HEK293 (cell line): ENCODE results near the gene OR10G3.

Experiments used
- CTCF ChIA-PET: fragments of 350-600 bp; formaldehyde crosslinking; extraction: SDS; loops from one replicate; lab custom pipeline; 2021; ENCODE audit warnings: antibody characterized with exemption; lab: Yijun Ruan, JAX
- POLR2A ChIA-PET: fragments of 300-600 bp; formaldehyde crosslinking; extraction: SDS; loops from one replicate; lab custom pipeline; 2020; ENCODE audit warnings: antibody characterized with exemption, inconsistent platforms; lab: Yijun Ruan, JAX
- H3K27ac ChIP-seq: fragments of 200-500 bp; sonication (Bioruptor generic); 2 replicates; pipeline ENCODE4 v1.5.1; 2014; ENCODE audit warnings: low read depth, low read length, control low read depth, inconsistent platforms; ENCODE audit errors: extremely low read depth
- H3K36me3 ChIP-seq, 2 experiments: fragments of 200-500 bp in 1 of 2; sonication (Bioruptor generic) in 1 of 2; 1 replicate in 1 of 2; 2 replicates in 1 of 2; pipeline ENCODE4 v1.5.1; 2014 to 2017; ENCODE audit warnings: inconsistent platforms in 2 of 2, low read length in 2 of 2; ENCODE audit not compliant: control insufficient read depth in 2 of 2, insufficient read depth in 1 of 2
- H3K4me1 ChIP-seq: fragments of 200-500 bp; sonication (Bioruptor generic); 2 replicates; pipeline ENCODE4 v1.5.1; 2014; ENCODE audit warnings: mild to moderate bottlenecking, low read length, inconsistent platforms; ENCODE audit not compliant: control insufficient read depth, insufficient read depth
- H3K4me3 ChIP-seq: 2 replicates; pipeline ENCODE4 v1.5.1; 2011; ENCODE audit warnings: low read depth, mild to moderate bottlenecking, control low read depth, low read length, moderate library complexity
- H3K9me3 ChIP-seq: fragments of 200-500 bp; sonication (Bioruptor generic); 2 replicates; pipeline ENCODE4 v1.5.1; 2014; ENCODE audit warnings: low read depth, low read length, inconsistent platforms; ENCODE audit not compliant: control insufficient read depth, insufficient read depth
- CTCF ChIP-seq: fragments of 450-650 bp; formaldehyde crosslinking; IDR thresholded peaks from 2 replicates; pipeline ENCODE4 v1.5.1; 2016; ENCODE audit warnings: missing biosample characterization, missing genetic modification characterization
- HOXC10 ChIP-seq: sonication (generic); formaldehyde crosslinking; IDR thresholded peaks from 2 replicates; pipeline ENCODE4 v1.8.1; 2023; ENCODE audit warnings: mild to moderate bottlenecking, missing genetic modification reagents
- KLF17 ChIP-seq: fragments of 450-650 bp; formaldehyde crosslinking; IDR thresholded peaks from 2 replicates; pipeline ENCODE4 v1.5.1; 2016; ENCODE audit warnings: missing biosample characterization, missing genetic modification characterization
- KLF7 ChIP-seq: fragments of 450-650 bp; formaldehyde crosslinking; IDR thresholded peaks from 2 replicates; pipeline ENCODE4 v1.5.1; 2016; ENCODE audit warnings: missing biosample characterization, missing genetic modification characterization, borderline replicate concordance
- OVOL3 ChIP-seq: fragments of 450-650 bp; formaldehyde crosslinking; IDR thresholded peaks from 2 replicates; pipeline ENCODE4 v1.5.1; 2016; ENCODE audit warnings: missing biosample characterization, missing genetic modification characterization
- PRDM1 ChIP-seq: fragments of 450-650 bp; formaldehyde crosslinking; IDR thresholded peaks from 2 replicates; pipeline ENCODE4; 2016; ENCODE audit warnings: missing biosample characterization, missing genetic modification characterization
- RBAK ChIP-seq: fragments of 450-650 bp; formaldehyde crosslinking; IDR thresholded peaks from 2 replicates; pipeline ENCODE4 v1.5.1; 2016; ENCODE audit warnings: missing biosample characterization, missing genetic modification characterization
- SCRT2 ChIP-seq: fragments of 450-650 bp; formaldehyde crosslinking; IDR thresholded peaks from 2 replicates; pipeline ENCODE4 v1.5.1; 2016; ENCODE audit warnings: missing biosample characterization, missing genetic modification characterization
- SP7 ChIP-seq: fragments of 450-650 bp; formaldehyde crosslinking; IDR thresholded peaks from 2 replicates; pipeline ENCODE4 v1.5.1; 2016; ENCODE audit warnings: missing biosample characterization, missing genetic modification characterization
- TCF7L2 ChIP-seq: IDR thresholded peaks from 2 replicates; pipeline ENCODE4 v1.6.1; 2011; ENCODE audit warnings: low read depth, mild to moderate bottlenecking, inconsistent platforms, low read length, moderate library complexity, borderline replicate concordance
- TRIM28 ChIP-seq: IDR thresholded peaks from 2 replicates; pipeline ENCODE4 v1.6.1; 2011; ENCODE audit warnings: low read length, control low read depth, borderline replicate concordance
- TSHZ1 ChIP-seq: fragments of 450-650 bp; formaldehyde crosslinking; IDR thresholded peaks from 2 replicates; pipeline ENCODE4 v1.5.1; 2016; ENCODE audit warnings: missing biosample characterization, missing genetic modification characterization, borderline replicate concordance
- ZFP37 ChIP-seq: fragments of 450-650 bp; formaldehyde crosslinking; IDR thresholded peaks from 2 replicates; pipeline ENCODE4 v1.5.1; 2016; ENCODE audit warnings: missing biosample characterization, missing genetic modification characterization
- ZNF10 ChIP-seq: fragments of 450-650 bp; formaldehyde crosslinking; IDR thresholded peaks from 2 replicates; pipeline ENCODE4 v1.5.1; 2017; ENCODE audit warnings: missing biosample characterization, missing genetic modification characterization
- ZNF138 ChIP-seq: fragments of 450-650 bp; formaldehyde crosslinking; IDR thresholded peaks from 2 replicates; pipeline ENCODE4 v1.5.1; 2016; ENCODE audit warnings: missing biosample characterization, missing genetic modification characterization, borderline replicate concordance
- ZNF211 ChIP-seq: fragments of 450-650 bp; formaldehyde crosslinking; IDR thresholded peaks from 2 replicates; pipeline ENCODE4 v1.5.1; 2016; ENCODE audit warnings: low read depth, missing biosample characterization, missing genetic modification characterization
- ZNF223 ChIP-seq: fragments of 450-650 bp; formaldehyde crosslinking; IDR thresholded peaks from 2 replicates; pipeline ENCODE4 v1.5.1; 2016; ENCODE audit warnings: missing biosample characterization, missing genetic modification characterization
- ZNF248 ChIP-seq: fragments of 450-650 bp; formaldehyde crosslinking; IDR thresholded peaks from 2 replicates; pipeline ENCODE4 v1.5.1; 2017; ENCODE audit warnings: missing biosample characterization, missing genetic modification characterization
- ZNF26 ChIP-seq: fragments of 450-650 bp; formaldehyde crosslinking; IDR thresholded peaks from 2 replicates; pipeline ENCODE4 v1.5.1; 2016; ENCODE audit warnings: missing biosample characterization, missing genetic modification characterization
- ZNF324 ChIP-seq: fragments of 450-650 bp; formaldehyde crosslinking; IDR thresholded peaks from 2 replicates; pipeline ENCODE4 v1.5.1; 2016; ENCODE audit warnings: missing biosample characterization, missing genetic modification characterization
- ZNF514 ChIP-seq: fragments of 450-650 bp; formaldehyde crosslinking; IDR thresholded peaks from 2 replicates; pipeline ENCODE4 v1.5.1; 2016; ENCODE audit warnings: missing biosample characterization, missing genetic modification characterization
- ZNF521 ChIP-seq: fragments of 450-650 bp; formaldehyde crosslinking; IDR thresholded peaks from 2 replicates; pipeline ENCODE4 v1.5.1; 2017; ENCODE audit warnings: missing biosample characterization, mild to moderate bottlenecking, missing genetic modification characterization
- ZNF560 ChIP-seq: fragments of 450-650 bp; formaldehyde crosslinking; IDR thresholded peaks from 2 replicates; pipeline ENCODE4 v1.5.1; 2017; ENCODE audit warnings: missing biosample characterization, missing genetic modification characterization, borderline replicate concordance
- ZNF596 ChIP-seq: fragments of 450-650 bp; IDR thresholded peaks from 2 replicates; pipeline ENCODE4 v1.5.0; 2018; ENCODE audit warnings: missing biosample characterization, mild to moderate bottlenecking, missing genetic modification characterization, moderate library complexity
- ZNF654 ChIP-seq: fragments of 450-650 bp; formaldehyde crosslinking; IDR thresholded peaks from 2 replicates; pipeline ENCODE4 v1.5.1; 2016; ENCODE audit warnings: low read depth, missing biosample characterization, missing genetic modification characterization
- ZNF660 ChIP-seq: fragments of 450-650 bp; IDR thresholded peaks from 2 replicates; pipeline ENCODE4 v1.5.1; 2018; ENCODE audit warnings: missing biosample characterization, mild to moderate bottlenecking, missing genetic modification characterization
- ZNF704 ChIP-seq: fragments of 450-650 bp; formaldehyde crosslinking; IDR thresholded peaks from 2 replicates; pipeline ENCODE4 v1.5.1; 2016; ENCODE audit warnings: missing biosample characterization, missing genetic modification characterization
- ZNF785 ChIP-seq: fragments of 450-650 bp; formaldehyde crosslinking; IDR thresholded peaks from 2 replicates; pipeline ENCODE4 v1.5.1; 2016; ENCODE audit warnings: missing biosample characterization, missing genetic modification characterization
- ZSCAN23 ChIP-seq: fragments of 450-650 bp; formaldehyde crosslinking; IDR thresholded peaks from 2 replicates; pipeline ENCODE4 v1.5.1; 2016; ENCODE audit warnings: missing biosample characterization, missing genetic modification characterization

OR10G3 gene

GRCh38 chr14:21558703-21559170, 21.1 kb downstream of the OR10G3 start (continued):
- TF ChIP-seq OVOL3 (no peak), SP7 (tag by site-specific recombination) (no peak), HOXC10 (no peak), TSHZ1 (no peak), ZNF26 (tag by site-specific recombination) (no peak), ZNF223 (tag by site-specific recombination) (no peak), ZNF248 (tag by site-specific recombination) (no peak), ZNF138 (no peak), RBAK (no peak)

- Histone ChIP-seq H3K4me3 (peak overlapping the region; percentile 20), H3K4me1 (no peaks in the 10 kb centered on the region), H3K9me3 (no peaks in the 10 kb centered on the region), H3K27ac (no peak overlapping the region), H3K36me3 (no peaks in the 10 kb centered on the region)
- ChIA-PET POLR2A (interaction anchor here (0.6 to 1.9 kb wide), 5 partner anchors 31 to 120 kb away, joined by 5 to 9 read pairs (median 6); partner anchors contain the start of genes CHD8, METTL3 and SALL2), CTCF (interaction anchor here (0.6 to 4.7 kb wide), 15 partner anchors 23 to 1057 kb away, joined by 3 to 72 read pairs (median 3); no protein-coding TSS in a partner anchor)
- TF ChIP-seq ZNF704 (no peak), ZNF660 (tag by site-specific recombination) (no peak), ZNF785 (tag by site-specific recombination) (no peak), ZNF514 (tag by site-specific recombination) (no peak), ZNF324 (tag by site-specific recombination) (no peak; the same call in 1 of the 2 replicates), ZSCAN23 (tag by site-specific recombination) (no peak), ZNF10 (tag by site-specific recombination) (0 out of 2 replicates have a peak, but pooled peaks have one; percentile 44), TRIM28 (peak; percentile 56; the same call in 1 of the 2 replicates), ZNF521 (tag by site-specific recombination) (no peak), ZNF211 (tag by site-specific recombination) (no peak), ZNF560 (no peak), PRDM1 (tag by site-specific recombination) (no peak), TCF7L2 (no peak), ZNF596 (tag by site-specific recombination) (no peak), ZFP37 (tag by site-specific recombination) (no peak), ZNF654 (tag by site-specific recombination) (peak; percentile 76), CTCF (peak; percentile 59), KLF17 (tag by site-specific recombination) (no peak), SCRT2 (peak; percentile 45; the same call in 1 of the 2 replicates), KLF7 (tag by site-specific recombination) (no peak)
These were observed 22.6 kb downstream of the OR10G3 start for GRCh38 chr14:21557084-21557901.
